Activated CD8-positive, alpha-beta T cell treated with anti-CD3 and anti-CD28 coated beads, Interleukin-2, amount 10 ng/mL, durations not matched to agents 7 days and 5 days (primary cell): ENCODE data around the gene CREM. TPM values are rescaled to one million over a fixed set of nuclear protein-coding genes. Genes with fewer than 3 reads are reported as not detected.
"Not testable (repeated sequence)": the region's sequence is repeated elsewhere in the genome, so short reads cannot be mapped to it uniquely, and the experiment has no call there.

Source experiments
- ATAC-seq: fragments of 150-1000 bp; cut with Tn5 transposase; one replicate; pipeline ENCODE4 v1.10.0; 2021; ENCODE audit warnings: moderate library complexity
- CTCF ChIA-PET: fragments of 350-600 bp; sonication (Branson Sonifier 250); formaldehyde crosslinking; loops from one replicate; lab custom pipeline; 2021; ENCODE audit warnings: antibody characterized with exemption; lab: Charles Lee
- POLR2A ChIA-PET: fragments of 350-600 bp; sonication (Branson Sonifier 250); formaldehyde crosslinking; loops from one replicate; lab custom pipeline; 2021; ENCODE audit warnings: antibody characterized with exemption; lab: Charles Lee
- DNase-seq: peaks from one replicate; pipeline ENCODE4 v3.0.0-alpha.2; 2020
- H3K27ac Mint-ChIP-seq: one replicate; pipeline ENCODE4 v1.8.0; 2021; ENCODE audit warnings: mild to moderate bottlenecking, mixed read lengths
- H3K27me3 Mint-ChIP-seq: one replicate; pipeline ENCODE4 v1.8.0; 2021; ENCODE audit warnings: low read depth, mixed read lengths
- H3K36me3 Mint-ChIP-seq: one replicate; pipeline ENCODE4 v1.8.0; 2021; ENCODE audit warnings: low read depth, mixed read lengths
- H3K4me1 Mint-ChIP-seq: one replicate; pipeline ENCODE4 v1.8.0; 2021; ENCODE audit warnings: low read depth, mixed read lengths
- H3K4me3 Mint-ChIP-seq: one replicate; pipeline ENCODE4 v1.8.0; 2021; ENCODE audit warnings: mild to moderate bottlenecking, mixed read lengths
- H3K9me3 Mint-ChIP-seq: one replicate; pipeline ENCODE4 v1.8.0; 2022; ENCODE audit warnings: mixed read lengths; ENCODE audit not compliant: insufficient read depth
- total RNA-seq, 2 experiments: library from RNA; stranded (reverse); gene quantifications; one replicate each; pipeline ENCODE4 v1.2.3, GENCODE V29; 2021

The CREM gene
- total RNA-seq, 2 experiments from 2014 or later: 78.3 to 84.1 TPM

- POLR2A ChIA-PET: interaction anchor here (0.9 to 4.2 kb wide), 6 partner anchors 8 to 82 kb away, joined by 3 to 49 read pairs (median 12); partner anchors contain the start of gene CREM
- H3K4me1 Mint-ChIP-seq: peaks cover 78% of the 10 kb centered on the region
- peaks cover 72% of the 10 kb centered on the region for H3K36me3 Mint-ChIP-seq
Observed at GRCh38 chr10:35208536-35208935, 81.9 kb downstream of the CREM start.

GRCh38 chr10:35208949-35209613, 82.4 kb downstream of the CREM start:
- DNase-seq: no peak
- no peaks in the 10 kb centered on the region for H3K27me3 Mint-ChIP-seq
- peak; percentile 35 for ATAC-seq
- H3K4me3 Mint-ChIP-seq: peak overlapping the region; percentile 74
- peaks cover 71% of the 10 kb centered on the region for H3K36me3 Mint-ChIP-seq
- CTCF ChIA-PET: interaction anchor here (1.3 to 7.3 kb wide), 6 partner anchors 8 to 83 kb away, joined by 3 to 147 read pairs (median 18); partner anchors contain the start of gene CREM
- POLR2A ChIA-PET: interaction anchor here (0.9 to 4.2 kb wide), 6 partner anchors 8 to 82 kb away, joined by 3 to 49 read pairs (median 12); partner anchors contain the start of gene CREM
- peak overlapping the region; percentile 97 for H3K27ac Mint-ChIP-seq
- no peaks in the 10 kb centered on the region for H3K9me3 Mint-ChIP-seq
- H3K4me1 Mint-ChIP-seq: peaks cover 77% of the 10 kb centered on the region

More at GRCh38 chr10:35208536-35208935, 81.9 kb downstream of the CREM start:
- Mint-ChIP-seq H3K27ac (peak overlapping the region; percentile 97), H3K27me3 (no peaks in the 10 kb centered on the region), H3K4me3 (peak overlapping the region; percentile 74), H3K9me3 (no peaks in the 10 kb centered on the region)
- DNase-seq (peak; percentile 82), ATAC-seq (peak; percentile 91)
- CTCF ChIA-PET: interaction anchor here (1.3 to 7.3 kb wide), 6 partner anchors 9 to 82 kb away, joined by 3 to 147 read pairs (median 18); partner anchors contain the start of gene CREM

DNA sequence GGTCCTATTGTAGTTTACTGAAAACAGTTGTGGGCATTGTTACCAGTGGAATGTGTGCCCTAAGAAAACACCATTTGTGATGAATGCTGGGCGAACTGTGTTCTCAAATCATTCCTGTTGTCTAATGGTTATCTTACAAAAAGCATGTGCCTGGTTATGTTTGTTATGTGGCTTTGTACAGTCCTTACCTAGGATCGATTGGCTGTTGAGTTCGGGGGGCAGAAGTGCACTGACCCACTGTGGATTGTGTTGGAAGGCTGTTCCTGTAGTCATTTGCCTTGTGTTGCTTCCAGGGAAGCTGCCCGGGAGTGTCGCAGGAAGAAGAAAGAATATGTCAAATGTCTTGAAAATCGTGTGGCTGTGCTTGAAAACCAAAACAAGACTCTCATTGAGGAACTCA, 84.3 kb downstream of the CREM start:
- Mint-ChIP-seq H3K4me1 (peaks cover 69% of the 10 kb centered on the region), H3K27ac (peak overlapping the region; percentile 22), H3K36me3 (peaks cover 72% of the 10 kb centered on the region), H3K27me3 (no peaks in the 10 kb centered on the region), H3K9me3 (no peaks in the 10 kb centered on the region), H3K4me3 (no peak overlapping the region)
- no peak for ATAC-seq
- CTCF ChIA-PET: interaction anchor here (1.3 to 12.5 kb wide), 4 partner anchors 14 to 216 kb away, joined by 6 to 346 read pairs (median 86); partner anchors contain the start of gene CREM
- POLR2A ChIA-PET: interaction anchor here (1.3 to 1.8 kb wide), 2 partner anchors 9 to 84 kb away, joined by 3 to 13 read pairs; partner anchors contain the start of gene CREM
- DNase-seq: no peak

DNA sequence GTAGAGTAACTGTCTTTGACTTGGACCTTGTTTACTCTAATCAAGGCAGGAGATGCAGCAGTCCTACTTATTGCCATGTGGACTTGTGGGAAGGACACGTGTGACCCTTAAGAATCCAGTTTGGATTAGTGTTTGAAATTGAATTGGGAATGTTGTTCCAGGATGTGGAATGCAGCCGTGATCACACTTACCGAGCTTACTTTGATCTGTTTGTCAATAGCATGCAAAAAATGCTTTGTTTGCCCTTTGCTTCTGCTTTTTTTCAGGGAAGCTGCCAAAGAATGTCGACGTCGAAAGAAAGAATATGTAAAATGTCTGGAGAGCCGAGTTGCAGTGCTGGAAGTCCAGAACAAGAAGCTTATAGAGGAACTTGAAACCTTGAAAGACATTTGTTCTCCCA, 84.7 kb downstream of the CREM start:
- Mint-ChIP-seq H3K9me3 (no peaks in the 10 kb centered on the region), H3K4me1 (peaks cover 71% of the 10 kb centered on the region), H3K27ac (peak overlapping the region; percentile 22), H3K27me3 (no peaks in the 10 kb centered on the region), H3K4me3 (no peak overlapping the region), H3K36me3 (peaks cover 72% of the 10 kb centered on the region)
- ATAC-seq (no peak), DNase-seq (no peak)
- CTCF ChIA-PET: interaction anchor here (0.8 to 12.5 kb wide), 4 partner anchors 10 to 217 kb away, joined by 3 to 346 read pairs (median 15); partner anchors contain the start of gene CREM
- POLR2A ChIA-PET: interaction anchor here (1.3 to 1.8 kb wide), 2 partner anchors 9 to 84 kb away, joined by 3 to 13 read pairs; partner anchors contain the start of gene CREM

GRCh38 chr10:35212856-35213255, 86.2 kb downstream of the CREM start:
- H3K4me1 Mint-ChIP-seq: peaks cover 77% of the 10 kb centered on the region
- H3K27me3 Mint-ChIP-seq: no peaks in the 10 kb centered on the region
- H3K9me3 Mint-ChIP-seq: no peaks in the 10 kb centered on the region
- peaks cover 64% of the 10 kb centered on the region for H3K36me3 Mint-ChIP-seq
- POLR2A ChIA-PET: interaction anchor here (0.8 to 6.6 kb wide), 2 partner anchors 17 to 86 kb away, joined by 3 to 76 read pairs; partner anchors contain the start of gene CREM
- DNase-seq: no peak
- H3K27ac Mint-ChIP-seq: no peak overlapping the region
- CTCF ChIA-PET: interaction anchor here (1.1 to 12.5 kb wide), 4 partner anchors 8 to 91 kb away, joined by 4 to 346 read pairs (median 15); partner anchors contain the start of gene CREM
- H3K4me3 Mint-ChIP-seq: no peak overlapping the region
- no peak for ATAC-seq

- ChIA-PET CTCF (interaction anchor here (1.1 to 12.5 kb wide), 6 partner anchors 9 to 220 kb away, joined by 4 to 346 read pairs (median 8); partner anchors contain the start of gene CREM), POLR2A (interaction anchor here (0.6 to 6.6 kb wide), 3 partner anchors 9 to 87 kb away, joined by 3 to 76 read pairs (median 5); partner anchors contain the start of gene CREM)
- DNase-seq: no peak
- Mint-ChIP-seq H3K9me3 (no peaks in the 10 kb centered on the region), H3K27ac (peak overlapping the region; percentile 8), H3K4me1 (peaks cover 78% of the 10 kb centered on the region), H3K4me3 (no peak overlapping the region), H3K36me3 (peaks cover 55% of the 10 kb centered on the region), H3K27me3 (no peaks in the 10 kb centered on the region)
- ATAC-seq: no peak
Observed at GRCh38 chr10:35213699-35214098, 87.1 kb downstream of the CREM start.

- Mint-ChIP-seq H3K27ac (peak overlapping the region; percentile 49), H3K27me3 (no peaks in the 10 kb centered on the region), H3K4me3 (no peak overlapping the region), H3K4me1 (peaks cover 70% of the 10 kb centered on the region), H3K9me3 (no peaks in the 10 kb centered on the region), H3K36me3 (peaks cover 48% of the 10 kb centered on the region)
- ChIA-PET CTCF (interaction anchor here (1.4 to 12.5 kb wide), 4 partner anchors 10 to 221 kb away, joined by 5 to 346 read pairs (median 8); partner anchors contain the start of gene CREM), POLR2A (interaction anchor here (1.1 to 6.6 kb wide), 4 partner anchors 10 to 93 kb away, joined by 3 to 76 read pairs (median 28); partner anchors contain the start of gene CREM)
- DNase-seq (no peak), ATAC-seq (no peak)
Observed at GRCh38 chr10:35214607-35215020, 88.0 kb downstream of the CREM start.

DNA sequence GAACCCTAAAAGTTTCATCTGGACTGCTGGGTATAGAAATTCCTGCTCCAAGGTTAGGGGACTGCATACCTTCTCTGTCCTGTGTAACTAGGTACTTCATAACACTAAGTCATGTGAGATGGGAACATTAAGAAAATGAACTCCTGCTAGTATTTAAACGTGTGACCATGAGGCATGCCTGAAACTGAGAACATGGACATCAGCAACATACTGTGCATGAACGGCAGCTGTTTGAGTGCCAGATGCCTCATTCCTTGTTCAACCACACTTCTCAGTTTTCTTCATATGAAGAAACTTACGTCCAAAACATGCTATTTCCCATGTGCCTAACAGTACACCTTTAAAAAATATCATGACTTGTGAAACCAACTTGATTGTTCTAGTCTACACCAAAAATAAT, 88.5 kb downstream of the CREM start:
- no peaks in the 10 kb centered on the region for H3K9me3 Mint-ChIP-seq
- no peak overlapping the region for H3K4me3 Mint-ChIP-seq
- H3K27me3 Mint-ChIP-seq: no peaks in the 10 kb centered on the region
- DNase-seq: no peak
- CTCF ChIA-PET: interaction anchor here (1.4 to 12.5 kb wide), 3 partner anchors 19 to 221 kb away, joined by 5 to 346 read pairs (median 9); partner anchors contain the start of gene CREM
- peaks cover 43% of the 10 kb centered on the region for H3K36me3 Mint-ChIP-seq
- H3K27ac Mint-ChIP-seq: no peak overlapping the region
- ATAC-seq: no peak
- POLR2A ChIA-PET: interaction anchor here (1.1 to 6.6 kb wide), 4 partner anchors 11 to 94 kb away, joined by 3 to 76 read pairs (median 28); partner anchors contain the start of gene CREM
- peaks cover 65% of the 10 kb centered on the region for H3K4me1 Mint-ChIP-seq

GRCh38 chr10:35216303-35216905, 89.8 kb downstream of the CREM start:
- H3K27ac Mint-ChIP-seq: peak overlapping the region; percentile 81
- no peaks in the 10 kb centered on the region for H3K27me3 Mint-ChIP-seq
- peak; percentile 45 for DNase-seq
- peaks cover 30% of the 10 kb centered on the region for H3K36me3 Mint-ChIP-seq
- ChIA-PET CTCF (interaction anchor here (1.0 to 12.5 kb wide), 13 partner anchors 10 to 344 kb away, joined by 3 to 346 read pairs (median 7); partner anchors contain the start of genes CREM and CUL2), POLR2A (interaction anchor here (1.2 to 6.6 kb wide), 4 partner anchors 9 to 89 kb away, joined by 5 to 76 read pairs (median 32); partner anchors contain the start of gene CREM)
- no peak overlapping the region for H3K4me3 Mint-ChIP-seq
- ATAC-seq: peak; percentile 51
- H3K4me1 Mint-ChIP-seq: peaks cover 52% of the 10 kb centered on the region
- no peaks in the 10 kb centered on the region for H3K9me3 Mint-ChIP-seq

DNA sequence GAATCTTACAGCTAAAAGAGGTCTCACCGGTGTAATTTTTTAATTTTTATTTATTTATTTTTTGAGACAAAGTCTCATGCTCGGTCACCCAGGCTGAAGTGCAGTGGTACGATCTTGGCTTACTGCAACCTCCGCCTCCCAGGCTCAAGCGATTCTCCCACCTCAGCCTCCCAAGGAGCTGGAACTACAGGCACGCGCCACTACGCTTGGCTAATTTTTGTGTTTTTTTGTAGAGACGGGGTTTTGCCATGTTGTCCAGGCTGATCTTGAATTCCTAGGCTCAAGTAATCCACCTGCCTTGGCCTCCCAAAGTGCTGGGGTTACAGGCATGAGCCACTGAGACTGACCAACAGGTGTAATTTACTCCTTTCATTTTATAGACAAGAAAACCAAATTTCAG, 90.3 kb downstream of the CREM start:
- not testable (repeated sequence) for H3K9me3 Mint-ChIP-seq, H3K27me3 Mint-ChIP-seq, H3K4me3 Mint-ChIP-seq, DNase-seq, ATAC-seq
- peak overlapping the region; percentile 81 for H3K27ac Mint-ChIP-seq
- peaks cover 24% of the 10 kb centered on the region for H3K36me3 Mint-ChIP-seq
- CTCF ChIA-PET: interaction anchor here (0.9 to 12.5 kb wide), 17 partner anchors 10 to 346 kb away, joined by 3 to 346 read pairs (median 5); partner anchors contain the start of genes CREM and CUL2
- POLR2A ChIA-PET: interaction anchor here (0.9 to 6.6 kb wide), 5 partner anchors 9 to 96 kb away, joined by 5 to 76 read pairs (median 15); partner anchors contain the start of gene CREM
- H3K4me1 Mint-ChIP-seq: peaks cover 49% of the 10 kb centered on the region
